Measurements from ENCODE around the gene AIG1. TPM values are rescaled to one million over a fixed set of nuclear protein-coding genes. Genes with fewer than 3 reads are reported as not detected.
"Not testable (repeated sequence)": the region's sequence is repeated elsewhere in the genome, so short reads cannot be mapped to it uniquely, and the experiment has no call there.

AIG1 gene
- total and polyA plus RNA-seq, 2 of the 13 experiments (the other 11 are each of a cell fraction or from before 2014, with no cell fraction given) = 115 to 197 TPM

DNA sequence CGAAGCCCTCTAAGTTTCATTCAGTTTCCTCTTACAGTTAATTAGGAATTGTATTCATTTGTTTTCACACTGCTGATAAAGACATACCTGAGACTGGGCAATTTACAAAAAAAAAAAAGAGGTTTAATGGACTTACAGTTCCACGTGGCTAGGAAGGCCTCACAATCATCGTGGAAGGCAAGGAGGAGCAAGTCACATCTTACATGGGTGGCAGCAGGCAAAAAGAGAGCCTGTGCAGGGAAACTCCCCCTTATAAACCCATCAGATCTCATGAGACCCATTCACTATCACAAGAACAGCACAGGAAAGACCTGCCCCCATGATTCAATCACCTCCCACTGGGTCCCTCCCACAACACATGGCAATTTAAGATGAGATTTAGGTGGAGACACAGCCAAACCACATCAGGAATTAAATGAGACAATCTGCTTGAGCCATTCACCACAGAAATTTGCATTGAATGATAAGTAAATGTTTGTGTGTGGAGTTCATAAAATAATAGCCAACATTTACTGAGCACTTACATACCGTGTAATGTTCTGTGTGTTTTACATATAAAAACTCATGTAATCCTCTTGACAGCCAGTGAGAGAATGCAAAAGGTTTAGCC, 185.6 kb downstream of the AIG1 start:
- H3K27ac ChIP-seq (ENCODE audit: extremely low read length, insufficient read depth, low read length); H3K4me3 ChIP-seq (replicated peaks in 1 of 3; ENCODE audit: insufficient read depth in 1 of 3, low read depth in 2 of 3, low read length in 3 of 3); CTCF ChIA-PET (ENCODE audit: low intra/inter-chr PET ratio, low total read pairs); H2AFZ ChIP-seq (ENCODE audit: low read length); in situ Hi-C loops (cut with HindIII; ENCODE audit: extremely low pct_ligation_motif_present, low pct_unique_long_range_greater_than_20kb); H3K4me1 ChIP-seq (ENCODE audit: insufficient read depth, low read length); DNase-seq (ENCODE audit: low spot score); H3K36me3 ChIP-seq (replicated peaks in 1 of 2; ENCODE audit: control insufficient read depth in 1 of 2, insufficient read depth in 2 of 2, low read length in 2 of 2); BruUV-seq (replicated peaks); H4K20me1 ChIP-seq (ENCODE audit: insufficient read depth, low read length); intact Hi-C loops (cut with micrococcal nuclease; ENCODE audit: unreplicated experiment); H3K4me2 ChIP-seq (ENCODE audit: low read depth, low read length); ATAC-seq; H3K9me3 ChIP-seq (ENCODE audit: low read length); FAIRE-seq; H3K79me2 ChIP-seq (ENCODE audit: insufficient read depth, low read length); H3K27me3 ChIP-seq (ENCODE audit: control insufficient read depth in 1 of 2, insufficient read depth in 2 of 2, low read length in 2 of 2); POLR2A ChIA-PET; H3K9ac ChIP-seq (ENCODE audit: insufficient read depth, low read depth, low read length): not testable (repeated sequence)
- WGBS (ENCODE audit: low lambda C conversion rate) = over 99% methylated on average over 4 of the region's 4 CpGs

DNA sequence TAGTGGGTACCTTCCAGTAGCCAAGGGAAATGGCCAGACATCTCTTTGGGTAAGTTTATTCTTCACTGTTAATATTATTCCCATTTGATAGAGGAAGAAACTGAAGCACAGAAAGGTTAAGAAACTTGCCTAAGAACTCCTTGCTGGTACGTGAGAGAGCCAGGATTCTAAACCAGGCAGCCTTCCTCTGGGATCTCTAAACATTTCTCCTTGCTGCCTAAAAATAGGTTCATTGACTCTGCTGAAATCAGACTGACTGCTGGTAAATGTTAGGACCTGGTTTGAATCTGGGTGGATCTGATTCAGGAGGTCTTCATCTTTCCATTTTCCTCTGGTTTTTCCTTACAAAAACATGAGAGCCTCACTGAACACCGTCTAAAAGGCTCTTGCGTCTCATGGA, 186.9 kb downstream of the AIG1 start:
- H3K27ac ChIP-seq (ENCODE audit: extremely low read length, insufficient read depth, low read length) = no peak overlapping the region
- FAIRE-seq (no peak), DNase-seq (ENCODE audit: low spot score) (no peak), ATAC-seq (no peak)
- H2AFZ ChIP-seq (ENCODE audit: low read length) = no peak overlapping the region
- H3K36me3 ChIP-seq (replicated peaks in 1 of 2; ENCODE audit: control insufficient read depth in 1 of 2, insufficient read depth in 2 of 2, low read length in 2 of 2) = no peaks in the 10 kb centered on the region; a peak in 1 of 5 replicates
- intact Hi-C loops (cut with micrococcal nuclease; ENCODE audit: unreplicated experiment) = no loop called here
- H3K9ac ChIP-seq (ENCODE audit: insufficient read depth, low read depth, low read length) = no peak overlapping the region
- no peak overlapping the region for H3K4me2 ChIP-seq (ENCODE audit: low read depth, low read length)
- ChIA-PET POLR2A (no interaction called here), CTCF (ENCODE audit: low intra/inter-chr PET ratio, low total read pairs) (no interaction called here)
- WGBS (ENCODE audit: low lambda C conversion rate) = 86% methylated on average over 3 of the region's 3 CpGs
- no peaks in the 10 kb centered on the region for H4K20me1 ChIP-seq (ENCODE audit: insufficient read depth, low read length)
- no peaks in the 10 kb centered on the region for H3K27me3 ChIP-seq (ENCODE audit: control insufficient read depth in 1 of 2, insufficient read depth in 2 of 2, low read length in 2 of 2)
- H3K9me3 ChIP-seq (ENCODE audit: low read length) = no peaks in the 10 kb centered on the region
- H3K4me1 ChIP-seq (ENCODE audit: insufficient read depth, low read length) = no peaks in the 10 kb centered on the region
- H3K79me2 ChIP-seq (ENCODE audit: insufficient read depth, low read length) = no peaks in the 10 kb centered on the region
- in situ Hi-C loops (cut with HindIII; ENCODE audit: extremely low pct_ligation_motif_present, low pct_unique_long_range_greater_than_20kb) = no loop called here
- BruUV-seq (replicated peaks) = no TSS peak
- H3K4me3 ChIP-seq (replicated peaks in 1 of 3; ENCODE audit: insufficient read depth in 1 of 3, low read depth in 2 of 3, low read length in 3 of 3) = no peak overlapping the region
- TF ChIP-seq, protein P1, sequence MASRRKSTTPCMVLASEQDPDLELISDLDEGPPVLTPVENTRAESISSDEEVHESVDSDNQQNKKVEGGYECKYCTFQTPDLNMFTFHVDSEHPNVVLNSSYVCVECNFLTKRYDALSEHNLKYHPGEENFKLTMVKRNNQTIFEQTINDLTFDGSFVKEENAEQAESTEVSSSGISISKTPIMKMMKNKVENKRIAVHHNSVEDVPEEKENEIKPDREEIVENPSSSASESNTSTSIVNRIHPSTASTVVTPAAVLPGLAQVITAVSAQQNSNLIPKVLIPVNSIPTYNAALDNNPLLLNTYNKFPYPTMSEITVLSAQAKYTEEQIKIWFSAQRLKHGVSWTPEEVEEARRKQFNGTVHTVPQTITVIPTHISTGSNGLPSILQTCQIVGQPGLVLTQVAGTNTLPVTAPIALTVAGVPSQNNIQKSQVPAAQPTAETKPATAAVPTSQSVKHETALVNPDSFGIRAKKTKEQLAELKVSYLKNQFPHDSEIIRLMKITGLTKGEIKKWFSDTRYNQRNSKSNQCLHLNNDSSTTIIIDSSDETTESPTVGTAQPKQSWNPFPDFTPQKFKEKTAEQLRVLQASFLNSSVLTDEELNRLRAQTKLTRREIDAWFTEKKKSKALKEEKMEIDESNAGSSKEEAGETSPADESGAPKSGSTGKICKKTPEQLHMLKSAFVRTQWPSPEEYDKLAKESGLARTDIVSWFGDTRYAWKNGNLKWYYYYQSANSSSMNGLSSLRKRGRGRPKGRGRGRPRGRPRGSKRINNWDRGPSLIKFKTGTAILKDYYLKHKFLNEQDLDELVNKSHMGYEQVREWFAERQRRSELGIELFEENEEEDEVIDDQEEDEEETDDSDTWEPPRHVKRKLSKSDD (CRISPR knock-in tag; IDR thresholded peaks at IDR 0.05; ENCODE audit: low read depth) = no peak
- TF ChIP-seq SMYD3 (CRISPR knock-in tag; IDR thresholded peaks at IDR 0.05) = no peak
- no peak for TF ChIP-seq GPN1 (CRISPR knock-in tag; IDR thresholded peaks at IDR 0.05; ENCODE audit: borderline replicate concordance)
- TF ChIP-seq, protein P2, sequence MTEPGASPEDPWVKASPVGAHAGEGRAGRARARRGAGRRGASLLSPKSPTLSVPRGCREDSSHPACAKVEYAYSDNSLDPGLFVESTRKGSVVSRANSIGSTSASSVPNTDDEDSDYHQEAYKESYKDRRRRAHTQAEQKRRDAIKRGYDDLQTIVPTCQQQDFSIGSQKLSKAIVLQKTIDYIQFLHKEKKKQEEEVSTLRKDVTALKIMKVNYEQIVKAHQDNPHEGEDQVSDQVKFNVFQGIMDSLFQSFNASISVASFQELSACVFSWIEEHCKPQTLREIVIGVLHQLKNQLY (CRISPR knock-in tag; IDR thresholded peaks at IDR 0.05) = no peak
- TF ChIP-seq ZNF605 (CRISPR knock-in tag; IDR thresholded peaks at IDR 0.05) = no peak
- TF ChIP-seq SIN3A (IDR thresholded peaks at IDR 0.05; ENCODE audit: borderline replicate concordance, low read depth, low read length) = no peak
- TF ChIP-seq ZNF644 (CRISPR knock-in tag; IDR thresholded peaks at IDR 0.05; ENCODE audit: low read depth) = no peak
- no peak for TF ChIP-seq ZNF850 (CRISPR knock-in tag; conservative IDR thresholded peaks at IDR 0.05)
- TF ChIP-seq RNF2 (conservative IDR thresholded peaks at IDR 0.05; ENCODE audit: low read depth) = no peak
- TF ChIP-seq FOXK1 (CRISPR knock-in tag; IDR thresholded peaks at IDR 0.05; ENCODE audit: borderline replicate concordance, low read depth) = no peak
- TF ChIP-seq HMGA1 (CRISPR knock-in tag; conservative IDR thresholded peaks at IDR 0.05) = no peak
- no peak for TF ChIP-seq ZNF326 (CRISPR knock-in tag; IDR thresholded peaks at IDR 0.05; ENCODE audit: borderline replicate concordance)
- TF ChIP-seq, protein P3, sequence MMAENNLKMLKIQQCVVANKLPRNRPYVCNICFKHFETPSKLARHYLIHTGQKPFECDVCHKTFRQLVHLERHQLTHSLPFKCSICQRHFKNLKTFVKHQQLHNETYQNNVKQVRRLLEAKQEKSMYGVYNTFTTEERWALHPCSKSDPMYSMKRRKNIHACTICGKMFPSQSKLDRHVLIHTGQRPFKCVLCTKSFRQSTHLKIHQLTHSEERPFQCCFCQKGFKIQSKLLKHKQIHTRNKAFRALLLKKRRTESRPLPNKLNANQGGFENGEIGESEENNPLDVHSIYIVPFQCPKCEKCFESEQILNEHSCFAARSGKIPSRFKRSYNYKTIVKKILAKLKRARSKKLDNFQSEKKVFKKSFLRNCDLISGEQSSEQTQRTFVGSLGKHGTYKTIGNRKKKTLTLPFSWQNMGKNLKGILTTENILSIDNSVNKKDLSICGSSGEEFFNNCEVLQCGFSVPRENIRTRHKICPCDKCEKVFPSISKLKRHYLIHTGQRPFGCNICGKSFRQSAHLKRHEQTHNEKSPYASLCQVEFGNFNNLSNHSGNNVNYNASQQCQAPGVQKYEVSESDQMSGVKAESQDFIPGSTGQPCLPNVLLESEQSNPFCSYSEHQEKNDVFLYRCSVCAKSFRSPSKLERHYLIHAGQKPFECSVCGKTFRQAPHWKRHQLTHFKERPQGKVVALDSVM (CRISPR knock-in tag; IDR thresholded peaks at IDR 0.05) = no peak
- no peak for TF ChIP-seq ZNF841 (CRISPR knock-in tag; IDR thresholded peaks at IDR 0.05; ENCODE audit: borderline replicate concordance)

All from HepG2 (cell line).